Stimulated activated CD4-positive, alpha-beta T cell treated with anti-CD3 and anti-CD28 coated beads, Interleukin-12 subunit alpha, Interleukin-12 subunit beta, amount 100 ng/mL, for 4 hours (primary cell): ENCODE data around the gene DDX27.

Experiments used
- DNase-seq: peaks from one replicate; pipeline ENCODE4 v3.0.0-alpha.2; 2020

DDX27 gene

DNA sequence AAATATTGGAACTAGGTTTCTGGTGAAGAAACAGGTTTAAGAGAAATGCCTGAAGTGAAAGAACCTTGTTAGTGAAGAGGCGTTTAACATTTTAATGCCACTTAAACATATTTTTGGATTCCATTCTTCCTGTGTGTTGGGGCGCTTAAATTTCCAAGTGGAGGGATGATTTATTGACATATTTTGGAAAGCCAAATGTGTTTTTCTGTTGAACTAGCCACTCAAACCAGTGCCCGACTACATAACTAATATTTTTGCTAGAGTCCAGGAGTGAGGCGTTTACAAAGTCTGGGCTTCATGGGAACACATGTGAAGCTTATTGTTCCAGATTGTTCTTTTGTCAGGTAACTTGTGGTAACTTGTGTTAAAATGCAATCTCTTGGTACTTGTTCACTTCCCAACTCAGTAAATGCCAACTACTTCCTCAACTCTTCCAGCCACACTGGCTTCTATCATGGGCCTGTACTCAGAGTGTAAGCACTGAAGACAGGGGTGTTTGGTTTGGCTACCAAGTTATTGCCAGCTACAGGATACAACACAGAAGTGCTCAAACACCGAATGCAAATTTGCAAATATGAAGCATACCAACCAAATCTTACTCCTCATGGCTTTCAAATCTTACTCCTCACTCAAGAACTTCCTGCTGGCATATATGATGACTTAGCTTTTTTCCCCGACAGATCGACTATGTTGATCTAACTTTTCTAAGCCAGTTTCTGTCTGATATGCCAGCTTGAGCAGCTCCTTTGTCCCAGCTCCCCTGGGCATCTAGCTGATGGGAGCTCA, 60.7 kb downstream of the DDX27 start:
- no peak for DNase-seq

DNA sequence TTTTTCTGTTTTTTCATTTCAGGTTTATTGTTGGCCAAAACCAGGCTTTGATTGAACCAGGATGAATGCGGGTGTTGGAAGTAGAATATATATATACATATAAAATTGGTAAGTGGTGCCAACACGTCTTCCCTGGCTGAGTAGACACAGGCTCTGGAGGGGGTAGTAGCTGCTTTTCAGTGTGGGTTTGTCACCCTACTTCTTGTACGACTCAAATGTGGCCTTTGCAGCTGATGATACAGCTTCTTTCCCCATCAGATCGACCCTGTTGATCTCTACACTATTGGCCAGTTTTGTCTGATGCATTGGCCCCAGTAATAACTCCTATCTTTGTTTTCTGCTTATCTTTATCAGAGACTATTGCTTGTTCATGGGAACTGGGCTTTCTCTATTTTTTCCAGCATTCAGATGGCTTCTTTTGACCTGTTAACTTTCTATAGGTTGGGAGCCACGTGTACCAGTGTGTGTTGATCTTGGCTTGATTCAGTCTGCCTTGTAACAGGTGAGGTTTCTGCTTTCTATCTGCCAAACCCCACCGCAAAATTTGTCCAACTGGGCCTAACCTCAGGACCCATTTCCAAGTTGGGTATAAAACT, 61.3 kb downstream of the DDX27 start:
- DNase-seq, result no peak

DNA sequence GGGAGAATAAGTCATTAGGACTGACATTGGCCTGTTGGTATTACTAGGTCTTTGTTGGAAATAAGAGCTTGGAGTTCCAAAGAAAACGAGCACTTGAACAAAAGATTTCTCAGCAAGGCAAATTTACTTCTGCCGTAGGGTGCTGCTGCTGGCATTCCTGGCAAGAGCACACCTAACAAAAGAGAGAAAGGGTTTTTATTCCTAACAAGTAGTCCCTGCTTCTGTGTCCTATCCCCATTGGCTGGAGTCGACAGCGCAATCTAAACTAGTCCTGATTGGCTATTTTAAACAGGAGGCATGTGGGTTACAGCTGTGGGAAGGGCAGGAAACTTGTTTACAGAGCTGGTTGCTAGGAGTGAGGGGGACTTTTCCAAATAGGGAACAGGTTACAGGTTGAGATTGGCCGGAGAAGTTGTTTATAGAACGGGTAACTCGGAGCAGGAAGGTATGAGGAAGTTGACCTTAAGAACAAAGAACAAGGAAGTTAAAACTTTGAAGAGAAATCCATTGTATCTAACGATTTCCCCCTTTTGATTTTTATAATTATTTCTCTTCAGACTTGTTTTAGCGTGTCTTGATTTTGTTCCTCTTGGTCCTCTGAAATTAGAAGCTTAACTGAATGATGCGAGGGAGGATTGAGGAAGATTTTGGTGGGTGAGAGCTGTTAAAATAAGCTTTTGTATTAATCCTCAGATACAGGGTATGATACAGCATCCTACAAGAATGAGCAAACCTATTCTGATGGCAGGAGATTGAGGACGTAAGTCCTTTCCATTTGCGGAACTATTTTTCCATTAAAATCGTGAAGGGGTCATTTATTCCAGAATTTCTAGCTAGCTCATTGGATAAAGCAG, 62.1 kb downstream of the DDX27 start:
- DNase-seq, result no peak

DNA sequence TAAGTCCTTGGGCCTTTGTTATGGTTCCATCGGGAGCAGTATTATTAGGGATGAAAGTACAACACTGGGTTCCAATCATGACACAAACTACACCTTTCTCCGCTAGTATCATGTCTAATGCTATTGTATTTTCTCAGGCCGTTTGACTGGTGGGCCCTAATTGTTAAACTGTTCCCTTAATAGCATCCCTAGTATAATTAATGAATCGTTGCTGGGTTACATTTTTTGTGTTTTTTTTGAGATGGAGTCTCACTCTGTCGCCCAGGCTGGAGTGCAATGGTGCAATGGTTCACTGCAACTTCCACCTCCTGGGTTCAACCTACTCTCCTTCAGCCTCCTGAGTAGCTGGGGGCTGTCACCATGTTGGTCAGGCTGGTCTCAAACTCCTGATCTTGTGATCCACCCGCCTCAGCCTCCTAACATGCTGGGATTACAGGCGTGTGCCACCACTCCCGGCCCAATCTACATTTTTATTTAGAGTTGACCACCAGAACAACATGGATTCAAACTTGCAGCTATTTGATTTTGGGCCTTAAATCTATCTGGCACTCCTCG, 62.8 kb downstream of the DDX27 start:
- no peak for DNase-seq

DNA sequence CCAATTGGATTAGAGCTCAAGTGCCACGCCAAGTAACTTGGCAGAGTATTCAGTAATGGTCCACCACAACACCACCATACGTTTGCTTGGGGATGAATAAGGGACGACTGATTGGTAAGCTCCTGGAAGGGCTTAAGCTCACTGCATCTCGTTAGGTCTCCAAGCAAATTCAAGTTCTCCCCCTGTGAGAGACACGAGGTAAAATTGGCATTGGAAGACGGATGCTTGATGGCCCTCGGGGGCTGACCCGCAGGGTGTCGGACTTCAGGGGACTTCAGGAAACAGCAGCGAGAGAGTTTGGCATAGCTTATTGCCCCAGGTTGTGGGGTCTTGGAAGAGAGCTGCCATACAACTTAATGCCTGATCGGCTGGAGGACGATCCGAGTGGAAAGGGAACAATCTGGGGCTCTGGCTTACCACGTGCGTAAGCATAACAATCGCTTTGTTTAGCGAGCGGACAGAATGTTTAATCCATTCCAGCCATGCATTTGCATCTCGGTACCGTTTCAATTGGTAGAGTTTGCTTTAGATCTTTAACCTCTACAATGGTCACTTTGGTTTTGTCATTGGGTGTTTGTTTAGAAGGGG, 63.5 kb downstream of the DDX27 start:
- no peak for DNase-seq

DNA sequence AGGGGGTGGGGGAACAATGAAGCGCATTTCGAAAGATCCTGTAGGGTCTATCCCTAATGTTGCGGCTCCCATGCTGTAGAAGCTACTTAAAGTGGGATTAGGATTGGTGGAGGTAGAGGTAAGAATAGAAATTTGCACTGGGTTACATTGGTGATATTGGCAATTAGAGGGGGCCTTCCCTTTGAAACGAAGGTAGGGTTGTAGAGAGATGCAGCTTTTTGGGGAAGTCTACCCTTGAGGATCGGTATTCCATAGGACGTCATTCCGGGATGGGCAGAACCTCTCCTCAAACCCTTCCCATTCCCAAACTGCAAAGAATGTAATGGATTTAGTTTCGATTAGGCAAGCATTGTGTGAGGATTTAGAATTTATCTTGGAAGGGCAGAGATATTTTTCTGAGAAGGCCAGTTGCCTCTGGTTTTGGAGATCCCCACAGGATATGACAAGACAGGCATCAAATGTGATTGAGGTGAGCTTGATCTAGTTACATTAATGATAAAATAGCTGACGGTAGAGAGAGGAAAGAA, 64.0 kb downstream of the DDX27 start:
- no peak for DNase-seq

DNA sequence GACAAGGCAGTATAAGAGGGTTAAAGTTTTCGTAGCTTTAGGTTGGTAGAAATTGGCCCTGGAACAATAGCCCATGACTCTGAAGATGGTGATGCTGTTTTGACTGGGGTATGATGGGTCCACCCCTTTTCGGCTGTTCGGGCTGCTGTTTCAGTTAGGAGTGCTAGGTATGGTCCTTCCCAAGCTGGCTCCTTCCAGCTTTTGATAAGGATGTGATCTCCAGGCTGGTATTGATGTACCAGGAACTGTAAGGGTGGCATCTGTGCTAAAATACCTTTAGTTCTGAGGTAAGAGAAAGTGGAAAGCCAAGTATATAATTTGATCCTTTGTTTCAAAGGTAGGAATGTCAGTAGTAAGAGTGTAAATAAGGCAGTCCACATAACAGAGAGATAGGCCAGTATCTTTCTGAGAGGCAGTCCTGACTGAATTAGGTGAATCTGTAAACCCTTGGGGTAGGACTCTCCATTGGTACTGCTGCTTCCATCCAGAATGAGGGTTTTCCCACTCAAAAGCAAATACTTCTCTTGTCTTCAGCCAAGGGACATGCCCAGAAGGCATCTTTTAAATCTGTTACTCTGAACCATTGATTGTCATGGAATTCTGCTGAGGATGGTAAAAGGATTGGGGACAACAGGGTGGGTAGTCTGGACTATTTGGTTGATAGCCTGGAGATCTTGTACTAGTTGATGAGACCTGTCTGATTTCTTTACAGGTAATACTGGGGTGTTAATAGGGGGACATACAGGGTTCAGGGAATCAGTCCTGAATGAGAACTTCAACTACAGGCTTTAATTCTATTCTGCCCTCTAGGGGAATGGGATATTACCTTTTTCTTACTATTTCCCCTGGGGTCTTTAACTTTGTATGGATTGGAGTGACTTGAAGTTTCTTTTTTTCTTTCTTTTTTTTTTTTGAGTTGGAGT, 64.7 kb downstream of the DDX27 start:
- DNase-seq, result no peak

DNA sequence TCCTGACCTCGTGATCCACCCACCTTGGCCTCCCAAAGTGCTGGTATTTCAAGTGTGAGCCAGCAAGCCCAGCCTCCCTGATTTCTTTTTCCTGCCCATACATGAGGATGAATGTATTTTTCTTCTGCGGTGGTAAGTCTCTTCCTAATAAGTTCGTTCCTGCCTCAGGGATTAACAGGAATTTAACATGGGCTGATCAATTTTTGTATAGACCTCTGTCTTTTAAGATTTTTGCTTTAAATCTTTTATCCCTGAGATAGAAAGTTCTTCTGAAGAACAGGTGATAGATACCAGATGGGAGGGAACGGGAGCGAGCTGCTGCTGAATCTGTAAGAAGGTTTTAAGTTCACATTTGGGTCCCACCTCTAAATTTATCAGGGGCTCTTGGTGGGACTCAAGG, 65.6 kb downstream of the DDX27 start:
- DNase-seq, result no peak

DNA sequence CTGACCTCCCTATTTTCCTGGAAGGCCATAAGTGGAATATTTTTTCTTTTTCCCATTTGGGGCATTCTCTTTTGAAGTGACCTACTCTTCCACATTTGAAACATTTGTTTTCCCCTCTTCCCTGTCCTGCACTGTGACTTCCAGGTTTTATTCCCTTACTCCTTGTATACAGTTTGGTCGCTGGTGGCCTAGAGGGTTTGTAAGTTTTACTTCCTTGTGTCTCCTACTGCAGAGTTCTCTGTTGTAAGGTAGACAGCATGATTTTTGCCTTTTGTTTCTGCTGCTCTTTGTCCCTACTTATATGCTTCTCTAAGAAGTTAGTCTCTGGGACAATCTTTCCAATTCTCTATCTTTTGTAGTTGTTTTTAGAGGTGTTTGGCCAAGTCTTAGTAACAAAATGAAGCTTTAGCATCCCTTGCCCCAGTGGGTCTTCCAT, 66.0 kb downstream of the DDX27 start:
- DNase-seq, result no peak

DNA sequence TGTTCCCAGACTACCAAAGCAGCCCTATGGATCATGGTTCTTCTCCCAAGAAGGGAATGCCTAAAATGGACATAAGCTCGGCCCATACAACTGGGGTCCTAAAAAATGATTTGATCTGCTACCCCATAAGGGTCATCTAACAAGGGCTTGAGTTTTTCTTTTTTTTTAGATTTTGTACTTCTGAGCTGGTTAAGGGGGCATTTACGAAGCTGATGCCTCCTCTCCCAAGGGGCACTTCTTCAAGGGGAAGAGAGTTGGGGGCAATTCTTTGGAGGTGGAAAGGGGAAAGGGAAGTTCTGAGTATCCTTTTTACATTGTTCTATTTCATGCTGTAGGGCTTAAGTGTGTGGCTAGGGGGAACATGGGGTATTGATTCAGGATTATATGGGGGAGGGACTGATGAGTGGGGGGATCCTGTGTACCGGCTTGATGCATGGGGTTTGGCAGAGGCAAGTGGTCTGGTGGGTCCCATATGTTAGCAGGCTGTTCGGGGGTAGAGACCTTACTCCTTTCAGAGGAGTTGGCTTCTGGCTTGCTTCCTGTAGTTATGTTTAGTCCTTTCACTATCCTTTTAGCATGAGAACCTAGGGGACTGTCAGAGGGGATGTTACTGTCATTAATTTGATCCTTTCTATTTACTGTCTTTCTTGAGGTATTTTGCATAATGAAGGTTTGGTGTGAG, 66.7 kb downstream of the DDX27 start:
- DNase-seq, result no peak

DNA sequence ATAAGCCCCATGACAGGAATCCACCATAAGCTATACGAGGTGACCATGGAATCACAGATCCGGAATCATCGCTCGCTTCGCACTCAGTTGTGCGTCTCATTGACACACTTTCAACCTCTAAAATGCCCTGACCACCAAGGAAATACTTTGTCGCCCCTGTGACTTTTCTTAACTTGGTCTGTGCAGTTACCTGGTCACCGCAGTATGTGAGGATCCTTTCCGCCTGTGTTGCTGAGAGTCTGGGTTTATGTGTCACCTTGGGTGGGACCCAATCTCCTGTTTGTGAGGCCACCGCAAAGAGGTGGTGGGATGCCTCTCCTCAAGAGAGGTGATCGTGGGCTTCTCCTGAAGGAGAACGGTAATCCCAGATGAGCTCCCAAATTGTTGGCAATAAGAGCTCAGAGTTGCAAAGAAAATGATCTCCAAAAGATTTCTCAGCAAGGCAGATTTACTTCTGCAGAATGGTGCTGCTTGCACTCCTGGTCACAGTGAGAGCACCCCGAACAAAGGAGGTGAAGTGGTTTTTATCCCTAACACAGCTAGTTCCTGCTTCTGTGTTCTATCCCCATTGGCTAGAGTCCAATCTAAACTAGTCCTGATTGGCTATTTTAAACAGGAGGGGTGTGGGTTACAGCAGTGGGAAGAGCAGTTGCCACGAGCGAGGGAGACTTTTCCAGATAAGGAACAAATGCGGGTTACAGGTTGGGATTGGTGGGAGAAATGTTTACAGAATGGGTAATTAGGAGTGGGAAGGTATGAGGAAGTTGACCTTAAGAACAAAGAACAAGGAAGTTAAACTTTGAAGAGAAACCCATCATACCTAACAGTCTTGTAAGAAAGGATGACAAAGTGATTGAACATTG, 67.7 kb downstream of the DDX27 start:
- no peak for DNase-seq

DNA sequence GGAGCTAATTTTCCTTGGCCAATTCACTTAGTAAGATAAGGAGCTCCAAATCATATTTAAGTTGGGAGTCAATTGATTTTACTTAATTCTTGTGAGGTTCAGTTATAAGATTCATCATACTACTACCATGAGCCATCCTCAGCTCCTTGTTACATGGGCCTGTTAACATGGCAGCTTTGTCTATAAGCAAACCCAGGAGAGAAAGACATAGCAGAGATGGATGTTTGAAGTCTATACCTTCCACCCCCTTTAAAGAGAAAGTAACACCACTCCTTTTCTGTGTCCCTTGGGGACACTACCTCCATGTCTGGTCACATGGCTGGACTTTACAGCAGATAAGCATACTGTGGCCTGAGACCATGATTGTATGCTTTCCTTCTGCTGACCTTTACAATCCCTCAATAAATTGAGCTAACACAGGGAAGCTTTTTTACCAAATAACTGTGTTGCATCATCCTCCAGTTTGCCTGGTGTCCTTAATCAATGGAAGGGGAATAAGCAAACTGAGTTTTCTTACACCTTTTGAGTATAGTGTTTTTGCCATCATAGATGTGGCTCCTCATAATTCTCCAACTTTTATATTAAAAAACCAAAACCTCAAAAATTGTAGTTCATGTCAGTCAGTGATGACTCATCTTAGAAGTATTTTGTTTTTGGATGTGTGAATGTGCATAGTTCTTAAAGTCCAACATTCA, 68.5 kb downstream of the DDX27 start:
- DNase-seq, result no peak

DNA sequence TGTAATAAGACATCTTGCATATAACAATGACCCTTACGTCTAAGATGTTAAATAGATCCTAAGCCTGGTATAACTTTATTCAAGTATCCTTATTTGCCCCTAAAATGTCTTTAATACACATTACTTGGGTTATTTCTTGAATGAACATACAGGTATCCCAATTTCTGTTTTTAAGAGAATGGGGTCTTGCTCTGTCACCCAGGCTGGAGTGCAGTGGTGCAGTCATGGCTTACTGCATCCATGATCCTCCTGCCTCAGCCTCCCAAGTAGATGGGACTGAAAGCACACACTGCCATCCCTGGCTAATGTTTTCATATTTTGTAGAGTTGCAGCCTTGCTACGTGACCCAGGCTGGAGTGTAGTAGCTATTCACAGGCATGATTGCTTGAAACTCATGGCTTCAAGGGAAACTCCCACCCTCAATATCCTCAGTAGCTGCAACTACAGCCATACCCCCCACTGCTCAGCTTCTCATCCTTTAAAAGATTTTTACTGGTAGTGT, 69.1 kb downstream of the DDX27 start:
- no peak for DNase-seq

DNA sequence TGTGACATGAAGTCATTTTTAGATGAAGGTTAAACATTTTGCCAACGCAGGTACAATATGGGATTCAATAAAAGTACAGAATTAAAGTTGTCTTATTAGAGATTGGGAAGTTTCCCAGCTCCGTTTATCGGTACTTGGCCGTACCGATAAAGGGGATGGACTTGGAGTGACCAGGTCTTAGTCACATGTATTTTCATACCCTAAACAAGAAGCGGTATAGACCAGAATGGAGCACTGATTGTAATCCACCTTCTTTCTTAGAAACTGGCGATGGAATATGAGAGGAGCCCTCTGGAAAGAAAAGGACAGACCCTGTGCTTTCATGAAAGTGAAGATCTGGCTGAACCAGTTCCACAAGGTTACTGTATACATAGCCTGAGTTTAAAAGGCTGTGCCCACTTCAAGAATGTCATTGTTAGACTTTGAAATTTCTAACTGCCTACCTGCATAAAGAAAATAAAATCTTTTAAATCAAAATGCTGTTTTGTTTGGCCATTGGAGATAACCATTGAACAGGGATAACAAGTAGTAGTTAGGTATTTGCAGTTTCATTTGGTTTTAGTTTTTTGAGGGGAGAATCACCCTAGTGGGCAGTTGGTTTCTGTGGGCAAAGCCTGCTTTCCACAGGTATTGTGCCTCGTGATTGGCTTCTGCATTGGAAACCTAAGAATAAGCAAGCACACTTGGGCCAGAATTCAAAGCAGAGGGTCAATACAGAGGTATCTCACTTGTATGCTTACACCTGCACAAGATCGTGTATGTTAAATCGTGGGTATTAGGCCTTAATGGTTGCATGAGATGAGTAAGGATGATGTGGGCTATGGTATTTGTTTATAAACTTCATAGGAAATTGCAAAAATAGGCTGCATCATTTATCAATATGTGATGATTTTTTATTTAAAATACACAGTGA, 69.8 kb downstream of the DDX27 start:
- DNase-seq, result no peak

DNA sequence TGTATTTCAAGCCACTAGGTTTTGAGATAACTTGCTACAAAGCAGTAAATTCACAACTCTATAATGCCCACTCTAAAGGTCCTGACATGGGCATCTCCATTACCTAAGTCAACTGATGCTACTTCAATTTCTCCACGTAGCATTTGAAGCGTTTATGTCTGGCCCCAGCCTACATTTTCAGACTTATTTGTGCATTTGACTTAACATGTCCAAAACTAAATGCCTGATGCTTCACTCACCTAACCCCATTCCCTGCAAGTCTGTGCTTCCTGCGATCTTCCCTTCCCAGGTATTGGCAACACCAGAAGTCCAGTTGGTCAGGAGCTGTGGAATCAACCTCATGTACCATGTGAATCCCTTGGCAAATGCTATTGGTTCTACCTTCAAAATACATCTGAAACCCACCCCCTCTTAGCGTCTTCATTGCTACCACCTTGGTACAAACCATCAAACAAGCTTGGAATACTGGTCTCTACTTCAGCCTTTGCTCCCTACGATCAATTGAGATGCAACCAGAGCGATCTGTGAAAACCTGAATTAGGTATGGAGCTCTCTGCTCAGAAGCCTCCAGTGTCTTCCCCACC, 71.5 kb downstream of the DDX27 start:
- DNase-seq, result no peak

DNA sequence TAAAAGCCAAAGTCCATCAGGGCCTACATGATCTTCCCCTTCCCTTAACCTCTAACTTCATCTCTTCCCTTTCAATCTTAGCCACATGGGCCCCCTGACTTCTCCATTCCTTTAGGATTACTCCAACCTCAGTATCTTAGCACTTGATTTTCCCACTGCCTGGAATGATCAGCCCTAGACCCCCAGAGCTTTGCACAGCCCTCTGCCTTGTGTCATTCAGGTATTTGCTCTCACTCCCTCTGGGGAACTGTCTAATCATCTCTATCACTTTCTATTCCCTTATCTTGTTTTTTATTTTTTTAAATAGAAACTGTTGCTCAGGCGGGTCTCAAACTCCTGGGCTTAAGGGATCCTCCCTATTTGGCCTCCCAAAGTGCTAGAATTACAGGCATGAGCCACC, 72.0 kb downstream of the DDX27 start:
- DNase-seq, result no peak

DNA sequence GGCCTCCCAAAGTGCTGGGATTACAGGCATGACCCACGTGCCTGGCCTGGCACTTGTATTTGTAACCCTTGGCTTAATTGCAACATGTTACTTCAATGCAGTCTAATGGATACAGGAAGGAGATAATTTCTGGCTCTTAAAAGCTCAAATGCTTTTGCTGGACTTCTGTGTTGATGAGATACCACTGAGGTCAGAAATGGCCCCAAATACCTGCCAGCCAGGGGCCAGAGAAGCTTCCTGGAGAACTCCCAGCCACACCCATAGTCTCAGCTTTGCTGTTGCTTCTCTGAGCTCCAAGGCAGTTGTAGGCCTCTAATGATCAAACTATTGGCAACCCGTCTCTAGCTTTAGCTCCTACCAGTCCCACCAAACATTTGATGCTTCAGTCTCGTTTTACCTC, 72.8 kb downstream of the DDX27 start:
- no peak for DNase-seq

DNA sequence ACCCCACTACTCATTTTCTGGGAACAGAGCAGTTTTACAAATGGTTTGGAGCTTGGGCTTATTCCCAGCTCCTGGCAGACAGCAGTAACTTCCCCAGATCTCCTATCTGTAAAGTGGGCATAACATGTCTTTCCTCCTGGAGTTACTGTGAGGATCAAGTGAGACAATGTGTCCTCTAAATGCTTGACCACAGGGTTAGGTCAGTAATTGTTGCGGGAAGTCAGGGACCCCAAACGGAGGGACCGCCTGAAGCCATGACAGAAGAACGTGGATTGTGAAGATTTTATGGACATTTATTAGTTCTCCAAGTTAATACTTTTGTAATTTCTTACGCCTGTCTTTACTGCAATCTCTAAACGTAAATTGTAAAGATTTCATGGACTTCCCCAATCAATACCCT, 73.9 kb downstream of the DDX27 start:
- DNase-seq, result no peak
